Naive B cell (primary cell): ENCODE measurements around the gene WDR81. TPM values are rescaled to one million over a fixed set of nuclear protein-coding genes. Genes with fewer than 3 reads are reported as not detected.
"Not testable (repeated sequence)": the region's sequence is repeated elsewhere in the genome, so short reads cannot be mapped to it uniquely, and the experiment has no call there.

ENCODE experiments used
- ATAC-seq, 2 donors: fragments of 150-1000 bp; cut with Tn5 transposase; 2 replicates each; pipeline ENCODE4 v1.10.0; 2021; ENCODE audit warnings: low read depth in 2 of 2, mild to moderate bottlenecking in 2 of 2, moderate library complexity in 2 of 2
- DNase-seq: peaks from one replicate; pipeline ENCODE4 v3.0.0; 2022
- H3K27ac Mint-ChIP-seq, 6 donors: one replicate each; pipeline ENCODE4 v1.8.0; 2020 to 2022; ENCODE audit warnings: mild to moderate bottlenecking in 6 of 6, mixed read lengths in 6 of 6, moderate library complexity in 5 of 6, inconsistent platforms in 2 of 6
- H3K27me3 Mint-ChIP-seq, 3 donors: one replicate each; pipeline ENCODE4 v1.8.0; 2021 to 2022; ENCODE audit warnings: mixed read lengths in 3 of 3, mild to moderate bottlenecking in 1 of 3
- H3K36me3 Mint-ChIP-seq, 2 donors: one replicate each; pipeline ENCODE4 v1.8.0; 2020 to 2022; ENCODE audit warnings: mixed read lengths in 2 of 2, inconsistent platforms in 1 of 2, mild to moderate bottlenecking in 1 of 2
- H3K4me1 Mint-ChIP-seq, 3 donors: one replicate each; pipeline ENCODE4 v1.8.0; 2020 to 2022; ENCODE audit warnings: mixed read lengths in 3 of 3, inconsistent platforms in 1 of 3, mild to moderate bottlenecking in 1 of 3, moderate library complexity in 1 of 3
- H3K4me3 Mint-ChIP-seq, 8 donors: one replicate each; pipeline ENCODE4 v1.8.0; 2020 to 2022; ENCODE audit warnings: mild to moderate bottlenecking in 8 of 8, mixed read lengths in 8 of 8, moderate library complexity in 8 of 8, inconsistent platforms in 2 of 8
- H3K9me3 Mint-ChIP-seq, 7 donors: one replicate each; pipeline ENCODE4 v1.8.0; 2020 to 2022; ENCODE audit warnings: mixed read lengths in 7 of 7, mild to moderate bottlenecking in 5 of 7, inconsistent platforms in 2 of 7, moderate library complexity in 1 of 7
- polyA plus RNA-seq, 6 donors: library from polyadenylated mRNA; unstranded; fragments of 300-500 nt; fragmentation: Illumina TruSeq; gene quantifications; one replicate each; pipeline ENCODE4 v1.2.3, GENCODE V29; 2021; ENCODE audit warnings: low read depth in 6 of 6

Gene WDR81
- polyA plus RNA-seq, 6 donors from 2014 or later = 2.1 to 19.1 (median 9.9) TPM

GRCh38 chr17:1707107-1707506, 17.4 kb upstream of the WDR81 start:
- H3K4me3 Mint-ChIP-seq = no peak overlapping the region
- H3K9me3 Mint-ChIP-seq = no peaks in the 10 kb centered on the region
- peaks cover 38 to 69% (median 54%) of the 10 kb centered on the region in 3 donors for H3K27me3 Mint-ChIP-seq
- H3K27ac Mint-ChIP-seq = no peak overlapping the region
- peaks cover 0 to 7% of the 10 kb centered on the region in 2 donors for H3K36me3 Mint-ChIP-seq
- DNase-seq (no peak), ATAC-seq (no peak)
- H3K4me1 Mint-ChIP-seq = peaks cover 0 to 11% (median 10%) of the 10 kb centered on the region in 3 donors

DNA sequence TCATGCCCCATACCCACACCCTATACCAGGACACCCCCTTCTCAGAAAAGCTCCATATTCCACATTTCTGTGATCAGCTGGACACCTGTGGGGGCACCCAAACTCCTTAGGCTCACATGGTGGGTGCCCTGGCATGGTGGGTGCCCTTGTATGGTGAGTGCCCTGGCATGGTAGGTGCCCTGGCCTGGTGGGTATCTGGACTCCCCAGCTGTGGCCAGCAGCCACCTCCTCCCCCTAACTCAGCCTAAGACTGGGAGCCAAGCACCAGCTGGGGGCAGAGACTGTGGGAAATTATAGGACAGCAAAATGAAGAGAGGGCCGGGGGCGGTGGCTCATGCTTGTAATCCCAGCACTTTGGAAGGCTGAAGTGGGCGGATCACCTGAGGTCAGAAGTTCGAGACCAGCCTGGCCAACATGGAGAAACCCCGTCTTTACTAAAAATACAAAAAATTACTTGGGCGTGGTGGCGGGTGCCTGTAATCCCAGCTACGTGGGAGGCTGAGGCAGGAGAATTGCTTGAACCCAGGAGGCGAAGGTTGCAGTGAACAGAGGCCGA, 15.6 kb upstream of the WDR81 start:
- Mint-ChIP-seq H3K4me3 (peak overlapping the region in 5 of 8 donors; percentile 15 to 73 (median 55)), H3K27ac (peak overlapping the region in 1 of 6 donors; percentile 30), H3K27me3 (peaks cover 45 to 81% (median 60%) of the 10 kb centered on the region in 3 donors), H3K4me1 (peaks cover 0 to 11% (median 10%) of the 10 kb centered on the region in 3 donors)
- H3K9me3 Mint-ChIP-seq, DNase-seq, H3K36me3 Mint-ChIP-seq, ATAC-seq: not testable (repeated sequence)

DNA sequence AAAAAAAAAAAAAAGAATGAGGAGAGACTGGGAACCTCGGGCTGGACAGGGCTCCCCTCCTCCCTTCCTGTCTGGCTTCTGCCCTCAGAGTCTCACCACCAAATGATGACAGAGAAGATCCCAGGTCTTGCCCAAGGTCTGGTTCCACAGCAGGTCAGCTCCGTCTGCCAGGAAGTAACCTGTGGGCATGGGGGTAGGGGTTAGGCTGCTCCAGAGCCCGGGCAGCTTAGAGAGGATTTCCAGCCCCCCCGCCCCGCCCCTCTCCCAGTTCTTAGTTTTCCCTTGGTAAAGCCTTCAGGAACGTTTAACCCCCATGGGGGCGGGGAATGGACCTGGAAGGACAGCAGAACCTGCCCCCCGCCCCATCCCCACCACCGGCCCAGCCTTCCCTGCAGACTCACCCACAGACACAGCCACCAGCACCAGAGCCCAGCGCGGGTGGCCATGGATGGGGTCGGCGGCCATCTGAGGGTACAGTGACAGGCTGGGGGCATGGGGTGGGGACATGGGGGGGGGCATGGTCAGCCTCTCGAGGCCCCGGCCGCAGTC, 15.0 kb upstream of the WDR81 start:
- no peak overlapping the region for H3K27ac Mint-ChIP-seq
- no peaks in the 10 kb centered on the region for H3K9me3 Mint-ChIP-seq
- peaks cover 49 to 85% (median 67%) of the 10 kb centered on the region in 3 donors for H3K27me3 Mint-ChIP-seq
- peak overlapping the region in 3 of 8 donors; percentile 15 to 68 (median 21) for H3K4me3 Mint-ChIP-seq
- peak in 1 of 2 donors; percentile 19 for ATAC-seq
- no peak for DNase-seq
- peaks cover 3 to 17% (median 14%) of the 10 kb centered on the region in 3 donors for H3K4me1 Mint-ChIP-seq
- H3K36me3 Mint-ChIP-seq = peaks cover 0 to 8% of the 10 kb centered on the region in 2 donors

GRCh38 chr17:1709971-1710806, 14.3 kb upstream of the WDR81 start, which contains the start of gene TLCD2:
TLCD2 (minus strand) TSS chr17:1710377; CDS start chr17:1710242, 135 bp downstream.
- Mint-ChIP-seq H3K4me3 (peak within 1 kb of the TSS; percentile 6 to 88 (median 65)), H3K27me3 (peaks cover 45 to 85% (median 67%) of the 10 kb centered on the region in 3 donors), H3K27ac (peak within 1 kb of the TSS in 1 of 6 donors; percentile 56), H3K36me3 (peaks cover 0 to 8% of the 10 kb centered on the region in 2 donors), H3K4me1 (peaks cover 6 to 18% (median 14%) of the 10 kb centered on the region in 3 donors), H3K9me3 (no peaks in the 10 kb centered on the region)
- ATAC-seq = peak; percentile 42 to 47
- no peak for DNase-seq

DNA sequence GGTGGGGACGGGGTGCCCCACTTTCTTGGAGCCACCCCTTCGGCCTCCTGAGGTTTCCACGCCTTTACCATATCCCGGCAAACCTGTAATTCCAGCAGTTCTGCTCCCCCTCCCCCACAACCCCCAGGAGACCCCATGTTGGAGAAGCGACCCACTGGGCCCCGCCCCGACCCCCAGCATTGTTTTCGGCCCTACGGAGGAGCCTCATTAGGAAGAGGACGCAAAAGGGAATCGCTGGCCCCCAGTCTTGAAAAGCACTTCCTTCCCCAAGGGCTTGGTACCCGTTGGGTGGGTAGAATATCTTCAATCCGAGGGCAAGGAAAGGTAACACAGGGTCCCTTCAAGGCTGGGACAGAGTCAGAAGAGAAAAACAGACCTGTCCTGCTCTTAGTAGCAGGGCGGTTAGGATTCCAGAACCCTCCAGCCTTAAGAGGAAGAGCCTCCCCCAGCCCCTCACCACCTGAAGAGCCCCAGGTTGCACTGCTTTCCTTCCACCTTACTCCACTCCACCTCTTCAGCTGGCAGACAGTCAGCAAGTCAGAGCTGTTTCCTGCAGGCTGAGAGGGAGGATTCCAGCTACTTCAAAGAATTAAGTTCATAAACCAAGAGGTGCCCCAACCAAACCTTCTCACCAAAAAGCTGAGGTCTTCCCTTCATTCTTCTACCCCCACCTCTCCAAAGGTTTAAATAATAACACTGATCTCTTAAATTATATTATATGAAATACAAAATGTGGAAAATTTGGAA, 13.5 kb upstream of the WDR81 start:
- Mint-ChIP-seq H3K4me3 (peak overlapping the region; percentile 6 to 88 (median 65)), H3K4me1 (peaks cover 8 to 21% (median 16%) of the 10 kb centered on the region in 3 donors), H3K27ac (no peak overlapping the region), H3K9me3 (no peaks in the 10 kb centered on the region), H3K27me3 (peaks cover 40 to 81% (median 59%) of the 10 kb centered on the region in 3 donors), H3K36me3 (peaks cover 0 to 8% of the 10 kb centered on the region in 2 donors)
- ATAC-seq = no peak
- no peak for DNase-seq

GRCh38 chr17:1711804-1712203, 12.7 kb upstream of the WDR81 start:
- Mint-ChIP-seq H3K27ac (no peak overlapping the region), H3K4me1 (peaks cover 14 to 29% (median 20%) of the 10 kb centered on the region in 3 donors), H3K9me3 (no peaks in the 10 kb centered on the region), H3K27me3 (peaks cover 40 to 77% (median 53%) of the 10 kb centered on the region in 3 donors), H3K4me3 (peak overlapping the region in 2 of 8 donors; percentile 6 to 68), H3K36me3 (peaks cover 0 to 8% of the 10 kb centered on the region in 2 donors)
- DNase-seq (no peak), ATAC-seq (no peak)

- Mint-ChIP-seq H3K4me3 (peak overlapping the region in 2 of 8 donors; percentile 6 to 10), H3K9me3 (no peaks in the 10 kb centered on the region), H3K27me3 (peaks cover 36 to 73% (median 50%) of the 10 kb centered on the region in 3 donors), H3K36me3 (peaks cover 0 to 8% of the 10 kb centered on the region in 2 donors), H3K27ac (no peak overlapping the region), H3K4me1 (peaks cover 19 to 34% (median 25%) of the 10 kb centered on the region in 3 donors)
- ATAC-seq (no peak), DNase-seq (no peak)
Observed at GRCh38 chr17:1712271-1712670, 12.2 kb upstream of the WDR81 start.

DNA sequence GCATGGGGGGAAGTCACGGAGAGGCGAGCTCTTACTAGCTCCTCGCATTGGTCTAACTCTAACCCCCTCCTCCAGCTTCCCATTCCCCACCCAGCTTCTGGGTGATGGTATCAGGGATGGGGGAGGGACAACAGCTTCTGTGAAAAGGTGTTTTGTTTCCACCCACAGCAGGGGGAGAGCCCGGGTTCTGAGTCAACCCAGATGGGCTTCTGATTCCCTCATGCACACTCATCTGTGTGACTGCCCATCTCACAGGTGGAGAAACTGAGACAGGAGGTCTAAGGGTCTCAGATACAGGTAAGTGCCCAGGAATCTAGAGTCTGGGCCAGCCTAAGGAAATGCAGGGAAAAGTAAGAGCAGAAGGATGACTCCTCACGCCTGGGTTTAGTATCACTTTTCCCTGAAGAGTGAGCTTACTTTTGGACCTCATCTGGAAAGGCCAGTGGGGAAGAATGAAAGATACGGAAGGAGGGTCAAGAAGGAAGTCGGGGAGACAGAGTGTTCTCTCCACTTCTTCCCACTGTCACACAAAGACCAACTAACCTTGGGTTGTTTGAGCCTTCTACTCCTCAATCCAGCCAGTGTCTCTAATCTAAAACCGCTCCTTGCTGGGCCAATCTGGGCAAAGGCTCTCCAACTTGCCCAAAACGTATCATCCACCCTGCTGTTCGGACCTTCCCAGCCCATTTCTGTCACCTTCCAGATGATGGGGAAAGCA, 11.2 kb upstream of the WDR81 start:
- H3K27me3 Mint-ChIP-seq = peaks cover 30 to 62% (median 43%) of the 10 kb centered on the region in 3 donors
- no peak for ATAC-seq
- H3K4me1 Mint-ChIP-seq = peaks cover 26 to 41% (median 31%) of the 10 kb centered on the region in 3 donors
- peaks cover 0 to 8% of the 10 kb centered on the region in 2 donors for H3K36me3 Mint-ChIP-seq
- H3K4me3 Mint-ChIP-seq = peak overlapping the region in 2 of 8 donors; percentile 64 to 67
- no peak for DNase-seq
- no peaks in the 10 kb centered on the region for H3K9me3 Mint-ChIP-seq
- H3K27ac Mint-ChIP-seq = peak overlapping the region in 1 of 6 donors; percentile 4

DNA sequence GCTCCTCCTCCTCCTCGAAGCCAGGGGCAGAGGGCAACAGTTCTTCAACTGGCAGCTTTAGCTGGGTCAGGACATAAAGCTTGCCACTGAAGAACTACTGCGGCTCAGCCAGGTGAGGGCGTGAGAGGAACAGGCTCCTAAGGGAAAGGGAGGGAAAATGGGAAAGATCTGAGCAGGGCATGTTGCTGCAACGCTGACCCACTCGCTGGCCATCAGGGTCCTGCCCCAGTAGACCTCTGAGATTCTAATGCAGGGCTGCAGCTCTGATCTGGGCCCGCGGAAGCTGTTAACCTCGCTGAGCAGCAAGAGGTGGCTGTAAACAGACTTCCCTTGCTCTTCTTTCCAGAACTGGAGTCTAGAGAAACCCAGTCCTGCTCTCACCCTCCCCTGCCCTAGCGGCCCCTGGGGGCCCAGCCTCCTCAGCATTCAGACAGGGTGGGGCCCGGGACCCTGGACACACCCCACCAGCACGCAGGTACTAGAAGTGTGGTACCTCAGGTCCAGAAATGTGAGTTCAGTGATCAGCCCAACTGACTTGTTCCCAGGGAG, 10.6 kb upstream of the WDR81 start:
- DNase-seq (no peak), ATAC-seq (no peak)
- peaks cover 30 to 56% (median 43%) of the 10 kb centered on the region in 3 donors for H3K27me3 Mint-ChIP-seq
- H3K4me3 Mint-ChIP-seq = peak overlapping the region in 7 of 8 donors; percentile 42 to 97 (median 65)
- no peaks in the 10 kb centered on the region for H3K9me3 Mint-ChIP-seq
- peaks cover 27 to 37% (median 29%) of the 10 kb centered on the region in 3 donors for H3K4me1 Mint-ChIP-seq
- peaks cover 0 to 8% of the 10 kb centered on the region in 2 donors for H3K36me3 Mint-ChIP-seq
- H3K27ac Mint-ChIP-seq = no peak overlapping the region

- Mint-ChIP-seq H3K4me3 (peak overlapping the region in 7 of 8 donors; percentile 42 to 97 (median 74)), H3K4me1 (peaks cover 27 to 36% (median 28%) of the 10 kb centered on the region in 3 donors), H3K27me3 (peaks cover 30 to 54% (median 43%) of the 10 kb centered on the region in 3 donors), H3K27ac (peak overlapping the region in 3 of 6 donors; percentile 18 to 63 (median 37)), H3K36me3 (peaks cover 0 to 8% of the 10 kb centered on the region in 2 donors), H3K9me3 (no peaks in the 10 kb centered on the region)
- ATAC-seq (no peak), DNase-seq (no peak)
Observed at GRCh38 chr17:1714427-1714979, 10.0 kb upstream of the WDR81 start.

DNA sequence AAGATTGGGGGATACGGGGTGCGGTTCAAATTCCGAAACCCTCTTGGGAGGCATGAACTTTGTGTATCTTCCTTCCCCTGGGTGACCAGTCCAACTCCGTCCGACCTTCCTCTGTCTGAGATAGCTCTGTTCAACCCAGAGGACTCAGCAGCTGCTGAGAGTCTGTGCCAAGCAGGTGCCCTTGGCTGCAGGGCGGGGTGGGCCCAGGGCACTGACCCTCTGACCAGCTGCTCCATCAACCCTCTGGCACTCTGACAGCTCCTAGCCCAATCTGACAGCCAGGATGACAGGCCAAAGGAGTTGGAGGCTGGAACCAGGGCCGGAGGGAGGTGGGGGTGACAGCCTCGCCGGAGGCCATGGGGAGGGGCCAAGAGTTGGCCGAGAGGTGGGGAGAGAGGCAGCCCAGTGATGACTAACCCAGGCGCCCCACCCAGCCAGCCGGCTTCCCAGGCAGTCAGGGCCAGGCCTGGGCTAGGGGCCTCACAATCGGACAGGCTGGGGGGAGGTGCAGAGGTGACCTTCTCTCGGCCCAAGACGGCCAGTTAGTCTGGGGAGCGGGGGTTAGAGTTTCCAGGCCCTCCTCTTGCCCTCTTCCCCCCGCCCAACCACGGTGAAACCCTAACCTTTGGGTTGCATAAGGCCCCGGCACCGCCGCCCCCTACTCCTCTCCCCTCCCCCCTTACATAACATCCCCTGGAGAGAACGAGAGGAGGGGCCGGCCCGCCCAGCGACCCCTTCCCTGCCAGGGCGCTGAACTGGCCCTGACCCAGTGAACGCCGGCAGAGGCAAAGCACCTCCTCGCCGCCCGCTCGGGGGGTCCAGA, 9.3 kb upstream of the WDR81 start:
- H3K4me1 Mint-ChIP-seq = peaks cover 27 to 36% (median 30%) of the 10 kb centered on the region in 3 donors
- H3K9me3 Mint-ChIP-seq = no peaks in the 10 kb centered on the region
- no peak for DNase-seq
- no peak for ATAC-seq
- H3K27me3 Mint-ChIP-seq = peaks cover 30 to 54% (median 43%) of the 10 kb centered on the region in 3 donors
- H3K36me3 Mint-ChIP-seq = peaks cover 0 to 8% of the 10 kb centered on the region in 2 donors
- H3K4me3 Mint-ChIP-seq = peak overlapping the region; percentile 57 to 97 (median 64)
- H3K27ac Mint-ChIP-seq = peak overlapping the region in 3 of 6 donors; percentile 37 to 89 (median 63)
